Erythroblast (primary cell): ENCODE results near the gene UQCR11.

Experiments
- GATA1 ChIP-seq: IDR thresholded peaks from 2 replicates; pipeline ENCODE4 v1.6.1; 2011; ENCODE audit warnings: low read depth, mild to moderate bottlenecking, control low read depth, low read length, moderate library complexity
- POLR2A ChIP-seq: IDR thresholded peaks from 2 replicates; pipeline ENCODE4 v1.6.1; 2011; ENCODE audit warnings: mild to moderate bottlenecking, low read length

DNA sequence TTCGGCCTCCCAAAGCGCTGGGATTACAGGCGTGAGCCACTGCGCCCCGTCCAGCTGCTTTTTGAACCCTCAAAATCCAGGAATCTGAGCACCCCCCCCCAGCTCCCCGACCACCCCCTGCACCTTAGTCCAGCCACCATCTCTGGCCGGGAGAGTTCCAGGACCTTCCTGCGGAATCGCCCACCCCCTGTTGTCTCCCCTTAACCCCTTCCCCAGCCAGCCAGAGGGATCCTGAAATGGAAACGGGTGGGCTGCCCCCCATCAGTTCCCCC lies 11.8 kb downstream of the UQCR11 start:
- no peak for TF ChIP-seq POLR2A
- TF ChIP-seq GATA1, result no peak
